Measurements from ENCODE around the gene SCARF2. TPM values are rescaled to one million over a fixed set of nuclear protein-coding genes. Genes with fewer than 3 reads are reported as not detected.
"Not testable (repeated sequence)": the region's sequence is repeated elsewhere in the genome, so short reads cannot be mapped to it uniquely, and the experiment has no call there.

Gene SCARF2
- total RNA-seq, 1 donor: 15.5 TPM

DNA sequence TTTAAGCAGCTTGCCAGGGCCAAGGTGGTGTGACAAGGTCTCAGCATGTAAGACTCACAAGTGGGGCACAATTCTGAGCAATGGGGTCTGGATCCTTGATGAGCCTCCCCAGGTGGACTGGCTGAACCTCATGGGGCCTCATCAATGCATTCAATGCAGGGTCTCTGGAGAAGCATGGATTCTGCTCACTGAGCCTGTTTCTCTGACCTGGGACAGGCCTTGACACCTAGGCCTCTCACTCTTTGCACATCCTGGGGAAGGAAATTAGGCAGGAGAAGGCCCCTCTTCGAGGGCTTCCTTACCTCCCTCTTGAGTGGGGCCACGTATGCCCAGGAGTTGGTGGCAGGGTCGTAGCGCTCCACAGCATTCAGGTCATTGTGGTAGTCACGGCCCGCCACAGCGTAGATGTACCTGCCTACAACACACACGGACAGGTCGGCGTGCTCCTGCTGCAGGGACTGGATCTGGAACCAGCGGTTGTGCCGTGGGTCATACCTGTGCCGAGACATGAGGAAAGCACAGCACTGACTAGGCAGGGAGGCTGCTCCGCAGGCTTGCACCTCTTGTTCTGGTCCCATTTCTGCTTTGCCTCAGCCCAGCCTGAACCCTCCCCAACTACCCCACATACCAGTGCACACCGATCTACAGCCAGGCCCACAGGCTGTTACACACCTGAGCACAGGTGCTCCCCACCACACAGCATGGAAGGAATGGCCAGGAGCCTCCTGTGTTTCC, 20.0 kb upstream of the SCARF2 start:
- DNase-seq (ENCODE audit: low read depth): no peak
- H3K4me3 ChIP-seq (ENCODE audit: low read depth, low read length): no peak overlapping the region
- TF ChIP-seq, protein P1, sequence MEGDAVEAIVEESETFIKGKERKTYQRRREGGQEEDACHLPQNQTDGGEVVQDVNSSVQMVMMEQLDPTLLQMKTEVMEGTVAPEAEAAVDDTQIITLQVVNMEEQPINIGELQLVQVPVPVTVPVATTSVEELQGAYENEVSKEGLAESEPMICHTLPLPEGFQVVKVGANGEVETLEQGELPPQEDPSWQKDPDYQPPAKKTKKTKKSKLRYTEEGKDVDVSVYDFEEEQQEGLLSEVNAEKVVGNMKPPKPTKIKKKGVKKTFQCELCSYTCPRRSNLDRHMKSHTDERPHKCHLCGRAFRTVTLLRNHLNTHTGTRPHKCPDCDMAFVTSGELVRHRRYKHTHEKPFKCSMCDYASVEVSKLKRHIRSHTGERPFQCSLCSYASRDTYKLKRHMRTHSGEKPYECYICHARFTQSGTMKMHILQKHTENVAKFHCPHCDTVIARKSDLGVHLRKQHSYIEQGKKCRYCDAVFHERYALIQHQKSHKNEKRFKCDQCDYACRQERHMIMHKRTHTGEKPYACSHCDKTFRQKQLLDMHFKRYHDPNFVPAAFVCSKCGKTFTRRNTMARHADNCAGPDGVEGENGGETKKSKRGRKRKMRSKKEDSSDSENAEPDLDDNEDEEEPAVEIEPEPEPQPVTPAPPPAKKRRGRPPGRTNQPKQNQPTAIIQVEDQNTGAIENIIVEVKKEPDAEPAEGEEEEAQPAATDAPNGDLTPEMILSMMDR (IDR thresholded peaks at IDR 0.05; ENCODE audit: insufficient read depth, low read depth, low read length): no peak

DNA sequence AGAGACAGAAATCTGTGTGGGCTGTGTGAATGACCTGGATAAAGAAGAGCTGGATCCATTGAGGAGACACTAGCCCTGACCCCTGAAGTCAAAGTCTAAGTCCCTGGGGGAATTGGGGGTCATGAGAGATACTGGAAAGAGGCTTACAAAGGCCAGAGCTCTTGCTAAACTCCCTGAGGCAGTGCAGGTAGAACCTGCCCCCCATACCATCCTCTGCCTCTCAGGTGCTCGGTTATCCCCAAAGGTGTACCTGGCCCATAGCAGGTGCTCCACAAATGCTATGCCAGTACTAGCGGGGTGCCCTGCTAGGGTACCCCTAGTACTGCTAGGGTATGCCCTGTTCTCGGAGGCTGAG, 19.1 kb upstream of the SCARF2 start:
- no peak overlapping the region for H3K4me3 ChIP-seq (ENCODE audit: low read depth, low read length)
- no peak for DNase-seq (ENCODE audit: low read depth)
- TF ChIP-seq, protein P1 (IDR thresholded peaks at IDR 0.05; ENCODE audit: insufficient read depth, low read depth, low read length): no peak

DNA sequence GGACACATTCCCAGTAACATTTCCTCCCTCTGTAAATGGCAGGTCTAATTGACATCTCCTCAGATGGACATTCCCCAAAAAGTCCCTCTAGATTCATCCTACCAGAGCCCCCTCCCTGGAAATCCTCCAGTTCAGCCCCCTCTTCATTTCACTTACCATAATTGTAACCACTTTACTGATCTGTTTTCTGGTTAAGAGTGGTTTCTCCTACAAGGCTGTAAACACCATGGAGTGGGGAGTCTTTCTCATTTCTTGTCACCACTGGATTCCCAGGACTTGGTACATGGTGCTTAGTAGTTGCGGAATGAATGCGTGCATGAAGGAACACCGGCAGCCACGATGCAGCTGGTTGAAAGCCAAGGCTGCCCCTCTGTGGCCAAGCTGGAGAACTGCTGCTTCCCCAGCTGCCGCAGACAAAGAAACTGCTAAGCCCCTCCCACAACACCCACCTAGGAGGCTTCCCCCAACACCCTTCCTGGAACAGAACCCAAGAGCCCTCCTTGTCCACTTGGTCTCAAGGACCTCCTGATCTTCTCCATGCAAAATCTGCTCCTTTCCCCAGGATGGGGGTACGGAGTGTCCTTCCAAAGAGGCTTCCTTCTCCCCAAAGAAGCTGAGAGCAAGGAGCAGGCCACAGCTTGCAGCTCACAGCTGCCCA, 18.6 kb upstream of the SCARF2 start:
- peak; percentile 84 for DNase-seq (ENCODE audit: low read depth)
- TF ChIP-seq, protein P1 (IDR thresholded peaks at IDR 0.05; ENCODE audit: insufficient read depth, low read depth, low read length): peak; percentile 98
- no peak overlapping the region for H3K4me3 ChIP-seq (ENCODE audit: low read depth, low read length)

DNA sequence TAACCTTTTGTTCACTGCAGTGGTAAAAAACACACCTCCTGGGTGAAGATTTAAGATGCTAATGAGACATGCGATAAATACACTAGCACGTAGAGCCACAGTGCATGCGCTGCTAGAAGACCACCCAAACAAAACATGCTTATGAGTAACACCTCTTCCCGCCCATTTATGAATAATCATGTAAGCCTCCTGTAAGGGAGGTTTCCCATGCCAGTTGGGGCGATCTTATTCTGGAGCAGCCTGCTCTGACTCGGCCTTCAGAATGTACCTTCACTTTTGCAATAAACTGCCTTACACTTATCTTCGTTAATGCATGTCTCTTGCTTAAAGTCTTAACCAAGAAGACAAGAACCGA, 18.1 kb upstream of the SCARF2 start:
- no peak for DNase-seq (ENCODE audit: low read depth)
- TF ChIP-seq, protein P1 (IDR thresholded peaks at IDR 0.05; ENCODE audit: insufficient read depth, low read depth, low read length): no peak
- H3K4me3 ChIP-seq (ENCODE audit: low read depth, low read length): no peak overlapping the region

DNA sequence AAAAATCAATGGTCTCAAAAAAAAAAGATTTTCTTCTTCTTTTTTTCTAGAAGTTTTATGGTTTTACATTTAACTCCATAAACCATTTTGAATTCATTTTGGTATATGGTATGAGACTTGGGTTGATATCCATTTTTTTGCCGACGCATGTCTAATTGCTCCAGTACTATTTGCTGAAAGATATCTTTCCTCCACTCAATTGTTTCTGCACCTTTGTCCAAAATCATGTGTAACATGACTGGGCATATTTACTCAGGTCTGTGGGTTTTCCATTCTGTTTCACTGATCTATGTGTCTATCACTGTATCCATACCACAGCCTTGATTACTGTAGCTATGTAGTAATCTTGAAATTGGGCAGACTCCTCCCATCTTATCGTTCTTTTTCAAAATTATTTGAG, 15.6 kb upstream of the SCARF2 start:
- no peak overlapping the region for H3K4me3 ChIP-seq (ENCODE audit: low read depth, low read length)
- TF ChIP-seq, protein P1 (IDR thresholded peaks at IDR 0.05; ENCODE audit: insufficient read depth, low read depth, low read length): no peak
- no peak for DNase-seq (ENCODE audit: low read depth)

DNA sequence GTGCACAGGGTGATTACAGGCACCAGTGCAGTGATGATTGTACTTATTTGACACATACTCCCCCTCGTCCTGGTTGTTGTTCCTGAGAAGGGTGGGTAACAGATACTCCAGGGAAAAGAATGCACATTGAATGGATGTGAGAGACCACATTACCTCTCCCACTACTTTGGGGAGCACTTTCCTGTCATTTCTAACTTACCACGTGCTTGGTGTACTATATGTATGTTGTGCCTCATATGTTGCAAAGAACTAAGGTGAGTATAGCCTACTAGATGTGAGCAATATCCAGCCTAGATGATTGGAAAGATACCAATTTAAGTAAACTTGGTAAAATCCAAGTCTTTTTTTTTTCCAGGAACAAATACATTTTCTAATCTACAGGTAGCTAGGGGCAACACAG, 14.3 kb upstream of the SCARF2 start:
- DNase-seq (ENCODE audit: low read depth): no peak
- no peak overlapping the region for H3K4me3 ChIP-seq (ENCODE audit: low read depth, low read length)
- TF ChIP-seq, protein P1 (IDR thresholded peaks at IDR 0.05; ENCODE audit: insufficient read depth, low read depth, low read length): no peak

DNA sequence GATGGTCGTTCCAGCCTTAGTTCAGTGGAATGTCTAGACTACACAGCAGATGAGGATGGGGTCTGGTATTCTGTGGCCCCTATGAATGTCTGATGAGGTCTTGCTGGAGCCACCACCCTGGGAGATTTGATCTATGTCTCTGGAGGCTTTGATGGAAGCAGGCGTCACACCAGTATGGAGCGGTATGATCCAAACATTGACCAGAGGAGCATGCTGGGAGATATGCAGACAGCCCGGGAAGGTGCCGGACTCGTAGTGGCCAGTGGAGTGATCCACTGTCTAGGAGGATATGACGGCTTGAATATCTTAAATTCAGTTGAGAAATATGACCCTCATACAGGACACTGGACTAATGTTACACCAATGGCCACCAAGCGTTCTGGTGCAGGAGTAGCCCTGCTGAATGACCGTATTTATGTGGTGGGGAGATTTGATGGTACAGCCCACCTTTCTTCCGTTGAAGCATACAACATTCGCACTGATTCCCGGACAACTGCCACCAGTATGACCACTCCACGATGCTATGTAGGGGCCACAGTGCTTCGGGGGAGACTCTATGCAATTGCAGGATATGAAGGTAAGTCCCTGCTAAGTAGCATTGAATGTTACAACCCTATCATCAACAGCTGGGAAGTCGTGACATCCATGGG, 13.6 kb upstream of the SCARF2 start:
- not testable (repeated sequence) for H3K4me3 ChIP-seq (ENCODE audit: low read depth, low read length); DNase-seq (ENCODE audit: low read depth)

All from fibroblast of villous mesenchyme (primary cell).